Fibroblast of mammary gland (primary cell): ENCODE results near the gene PAPPA2.

ENCODE experiments used
- DNase-seq: peaks from one replicate; pipeline ENCODE4 v3.0.0-alpha.2; 2010; ENCODE audit warnings: low read depth
- H3K4me3 ChIP-seq: 2 replicates; pipeline ENCODE4 v1.5.1; 2011; ENCODE audit warnings: low read depth, mild to moderate bottlenecking, low read length, moderate library complexity; ENCODE audit not compliant: control insufficient read depth
- CTCF ChIP-seq: conservative IDR thresholded peaks from 2 replicates; pipeline ENCODE4 v1.5.1; 2011; ENCODE audit warnings: low read depth, low read length, inconsistent platforms; ENCODE audit not compliant: control insufficient read depth, insufficient read depth

The PAPPA2 gene

DNA sequence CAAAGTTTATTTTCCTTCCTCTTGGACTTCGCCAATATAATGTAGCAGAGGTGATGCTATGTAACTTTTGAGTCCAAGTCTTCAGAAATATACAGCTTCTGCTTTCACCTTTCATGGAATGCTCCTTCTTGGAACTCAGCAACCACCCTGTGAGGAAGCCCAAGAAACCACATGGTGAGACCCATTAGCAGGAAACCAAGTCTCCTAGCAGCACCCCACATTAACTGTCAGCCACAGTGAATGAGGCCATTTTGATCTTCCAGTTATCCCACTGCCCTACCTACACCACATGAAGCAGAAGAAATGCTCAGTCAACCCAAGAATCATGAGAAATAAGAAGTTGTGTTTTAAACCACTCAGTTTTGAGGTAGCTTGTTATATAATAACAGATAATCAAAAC, 58.2 kb downstream of the PAPPA2 start:
- TF ChIP-seq CTCF: no peak
- no peak overlapping the region for H3K4me3 ChIP-seq
- DNase-seq: no peak

DNA sequence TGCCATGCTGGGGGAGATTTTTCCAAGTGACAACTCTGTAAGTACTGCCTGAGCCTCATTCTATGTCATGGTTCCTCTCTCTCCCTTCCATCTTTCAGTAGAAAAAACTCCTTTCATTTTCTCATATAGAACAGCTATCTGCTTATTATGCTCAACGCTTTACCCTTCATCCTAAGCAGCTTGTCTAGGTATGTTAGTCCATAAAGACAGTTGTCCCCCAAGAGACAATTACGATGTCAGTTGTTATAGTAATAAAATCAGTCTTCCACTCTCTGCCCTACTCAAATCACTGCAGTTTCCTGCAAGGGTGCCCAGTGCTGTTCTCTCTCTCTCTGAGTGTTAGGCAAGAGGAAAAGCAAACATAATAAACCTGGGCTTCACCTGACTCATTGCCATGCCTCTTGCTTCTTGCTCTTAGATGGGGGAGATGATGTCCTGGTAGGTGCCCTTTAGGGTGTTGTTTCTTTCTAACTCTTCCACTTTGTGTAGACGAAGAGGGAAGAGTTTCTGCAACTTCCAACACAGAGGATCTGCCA, 59.4 kb downstream of the PAPPA2 start:
- H3K4me3 ChIP-seq: no peak overlapping the region
- no peak for TF ChIP-seq CTCF
- DNase-seq: no peak

- TF ChIP-seq CTCF: no peak
- DNase-seq: no peak
- H3K4me3 ChIP-seq: no peak overlapping the region
Observed at GRCh38 chr1:176529395-176530090, 66.6 kb downstream of the PAPPA2 start.

- no peak for DNase-seq
- H3K4me3 ChIP-seq: no peak overlapping the region
- TF ChIP-seq CTCF: no peak
Observed at GRCh38 chr1:176531036-176531435, 68.1 kb downstream of the PAPPA2 start.

DNA sequence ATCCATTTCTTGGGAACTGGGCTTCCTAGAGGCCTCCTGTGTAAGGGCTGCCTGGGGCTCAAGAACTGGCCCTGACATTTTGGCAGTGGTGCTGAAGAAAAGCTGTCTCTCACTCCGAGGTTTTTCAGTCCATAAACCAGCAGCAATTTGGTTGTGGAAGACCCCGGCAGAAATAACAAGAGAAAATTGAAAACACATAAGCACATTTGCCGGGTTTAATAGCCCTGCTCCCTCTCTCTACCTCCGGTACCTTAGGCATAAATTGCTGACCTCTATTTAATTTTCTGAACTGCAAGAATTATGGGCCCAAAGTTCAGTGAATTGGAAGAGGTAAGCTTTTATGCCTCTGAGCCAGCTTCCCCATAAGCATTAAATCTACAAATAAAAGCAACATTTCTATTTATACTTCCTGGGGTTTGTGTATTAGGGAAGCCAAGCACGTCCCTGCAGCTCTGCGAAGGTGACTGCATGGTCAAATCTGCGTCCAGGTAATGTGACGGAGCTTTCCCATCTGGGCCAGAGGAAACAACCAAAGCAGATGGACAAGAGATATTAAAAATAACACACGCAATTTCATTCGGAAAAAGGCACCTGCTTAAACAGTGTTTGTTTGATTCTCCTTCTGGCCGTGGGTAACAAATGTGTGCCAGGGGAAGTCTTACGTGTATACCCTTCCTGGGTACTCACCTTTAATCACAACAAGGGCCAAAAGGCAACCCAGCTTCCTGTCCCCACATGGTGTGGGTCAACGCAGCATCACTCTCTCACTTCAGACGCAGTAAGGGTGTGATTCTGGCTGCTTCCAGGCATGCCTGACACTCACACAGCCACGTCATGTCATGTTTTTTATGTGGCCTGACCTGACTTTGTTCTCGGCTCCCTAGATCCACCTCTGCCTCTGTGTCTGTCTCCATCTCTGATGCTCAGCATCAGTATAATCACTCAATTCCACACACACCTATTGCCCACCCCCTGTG, 69.2 kb downstream of the PAPPA2 start:
- TF ChIP-seq CTCF: no peak
- no peak overlapping the region for H3K4me3 ChIP-seq
- no peak for DNase-seq

- TF ChIP-seq CTCF: no peak
Observed at GRCh38 chr1:176533020-176533419, 70.0 kb downstream of the PAPPA2 start.

More at GRCh38 chr1:176533020-176533419, 70.0 kb downstream of the PAPPA2 start:
- DNase-seq: no peak
- no peak overlapping the region for H3K4me3 ChIP-seq
